Measurements from ENCODE around the gene CUL5.
"Not testable (repeated sequence)": the region's sequence is repeated elsewhere in the genome, so short reads cannot be mapped to it uniquely, and the experiment has no call there.

CUL5 gene

GRCh38 chr11:108117746-108118371 lies 109.2 kb downstream of the CUL5 start:
- no peak for FAIRE-seq

DNA sequence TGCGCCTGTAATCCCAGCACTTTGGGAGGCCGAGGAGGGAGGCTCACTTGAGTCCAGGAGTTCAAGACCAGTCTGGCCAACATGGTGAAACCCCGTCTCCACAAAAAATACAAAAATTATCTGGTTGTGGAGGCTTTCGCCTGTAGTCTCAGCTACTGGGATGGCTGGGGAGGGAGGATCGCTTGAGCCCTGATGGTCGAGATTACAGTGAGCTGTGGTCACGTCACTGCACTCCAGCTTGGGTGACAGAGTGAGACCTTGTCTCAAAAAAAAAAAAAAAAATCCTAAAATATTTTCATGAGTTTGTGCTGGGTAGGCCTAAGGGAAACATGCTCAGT lies 112.2 kb downstream of the CUL5 start:
- FAIRE-seq: not testable (repeated sequence)

DNA sequence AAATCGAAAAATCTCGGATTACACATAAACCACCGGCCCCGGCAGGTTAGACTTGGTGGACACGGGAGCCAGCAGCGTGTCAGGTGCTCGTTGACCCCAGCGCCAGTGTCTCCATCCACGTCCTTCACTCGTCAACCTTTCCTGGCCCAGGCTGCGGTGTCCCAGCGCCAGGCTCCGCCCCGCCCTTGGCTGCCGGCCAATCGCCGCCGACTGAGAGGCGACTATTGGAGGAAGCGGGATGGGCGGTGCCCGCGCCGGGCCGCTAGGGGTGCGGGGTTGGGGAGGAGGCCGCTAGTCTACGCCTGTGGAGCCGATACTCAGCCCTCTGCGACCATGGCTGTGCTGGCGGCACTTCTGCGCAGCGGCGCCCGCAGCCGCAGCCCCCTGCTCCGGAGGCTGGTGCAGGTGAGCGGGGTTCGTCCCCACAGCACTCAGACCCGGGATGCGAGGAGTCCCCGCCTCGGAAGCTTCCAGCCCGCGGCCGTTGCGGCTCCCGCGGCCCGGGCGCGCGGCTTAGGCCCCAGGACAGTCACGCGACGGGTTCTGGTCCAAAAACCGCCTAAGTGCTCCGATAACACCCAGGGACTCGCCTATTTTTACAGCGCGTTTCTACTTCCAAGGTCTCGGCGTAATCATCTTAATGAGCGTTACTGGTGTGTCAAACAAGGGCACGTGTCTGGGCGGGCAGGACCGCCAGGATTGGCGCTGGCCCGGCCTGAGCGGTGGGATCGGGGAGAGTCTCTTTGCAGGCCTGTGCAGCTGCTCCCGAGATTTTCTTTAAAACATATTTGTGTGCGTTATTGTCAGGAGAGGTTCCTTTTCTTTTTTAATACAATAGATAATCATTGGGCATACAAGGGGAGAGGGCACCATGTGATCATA lies 112.8 kb downstream of the CUL5 start, which contains the start of gene ACAT1:
Gene ACAT1 (plus strand): TSS at position 294 of the 882 bp plus-strand sequence. CDS start 40 bp downstream, at position 334.
- no peak for FAIRE-seq

DNA sequence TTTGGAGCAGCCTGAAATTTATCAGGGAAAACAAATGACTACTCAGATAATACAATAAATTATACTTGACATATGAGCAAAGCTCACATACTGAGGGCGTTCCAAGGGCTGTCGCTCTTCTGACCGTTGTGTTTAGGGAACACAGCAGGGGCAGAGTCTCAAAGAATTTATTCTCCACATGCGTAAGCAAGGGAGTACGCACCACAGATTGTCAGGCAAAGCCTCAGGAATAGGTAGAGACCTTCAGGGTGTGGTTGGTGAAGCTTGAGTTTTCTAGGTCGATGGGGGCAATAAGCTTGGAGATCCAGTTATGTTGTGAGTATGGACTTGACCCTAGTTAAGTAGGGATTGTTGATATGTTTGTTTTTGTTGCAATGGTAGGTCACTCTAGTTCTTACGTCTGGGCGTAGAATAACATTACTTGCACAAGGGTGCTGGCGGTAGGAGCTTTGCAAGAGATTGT lies 113.5 kb downstream of the CUL5 start:
- no peak for FAIRE-seq

- no peak for FAIRE-seq
These were observed 116.4 kb downstream of the CUL5 start for GRCh38 chr11:108125096-108125495.

DNA sequence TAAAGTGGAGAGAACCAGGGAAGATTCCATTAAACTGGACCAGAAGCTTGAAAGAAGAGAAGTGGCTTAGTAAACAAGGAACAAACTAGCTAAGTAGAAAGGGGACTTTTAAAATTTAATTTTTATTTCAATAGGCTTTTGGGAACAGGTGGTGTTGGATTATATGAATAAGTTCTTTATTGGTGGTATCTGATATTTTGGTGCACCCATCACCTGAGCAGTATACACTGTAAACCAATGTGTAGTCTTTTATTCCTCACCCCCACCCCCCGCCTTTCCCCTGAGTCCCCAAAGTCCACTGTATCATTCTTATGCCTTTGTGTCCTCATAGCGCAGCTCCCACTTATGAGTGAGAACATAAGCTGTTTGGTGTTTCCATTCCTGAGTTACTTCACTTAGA lies 120.1 kb downstream of the CUL5 start:
- no peak for FAIRE-seq

DNA sequence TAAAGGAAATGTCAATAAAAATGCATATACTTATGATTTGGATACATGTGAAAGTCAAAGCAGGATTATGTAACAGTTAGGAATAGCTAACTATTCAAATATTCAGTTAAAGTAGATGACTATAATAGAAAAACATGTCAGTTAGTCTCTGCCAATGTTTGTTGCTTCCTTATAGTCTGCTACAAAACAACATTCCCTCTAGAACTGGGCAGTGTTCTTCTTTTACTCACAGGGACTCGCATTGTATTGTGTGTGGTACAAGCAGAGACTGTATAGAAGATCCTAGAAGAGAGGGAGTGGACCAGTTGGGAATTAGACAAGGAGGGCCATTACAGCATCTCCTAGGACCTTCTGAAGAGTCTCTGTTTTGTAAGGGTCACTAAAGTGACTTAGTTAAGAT lies 123.3 kb downstream of the CUL5 start:
- no peak for FAIRE-seq

DNA sequence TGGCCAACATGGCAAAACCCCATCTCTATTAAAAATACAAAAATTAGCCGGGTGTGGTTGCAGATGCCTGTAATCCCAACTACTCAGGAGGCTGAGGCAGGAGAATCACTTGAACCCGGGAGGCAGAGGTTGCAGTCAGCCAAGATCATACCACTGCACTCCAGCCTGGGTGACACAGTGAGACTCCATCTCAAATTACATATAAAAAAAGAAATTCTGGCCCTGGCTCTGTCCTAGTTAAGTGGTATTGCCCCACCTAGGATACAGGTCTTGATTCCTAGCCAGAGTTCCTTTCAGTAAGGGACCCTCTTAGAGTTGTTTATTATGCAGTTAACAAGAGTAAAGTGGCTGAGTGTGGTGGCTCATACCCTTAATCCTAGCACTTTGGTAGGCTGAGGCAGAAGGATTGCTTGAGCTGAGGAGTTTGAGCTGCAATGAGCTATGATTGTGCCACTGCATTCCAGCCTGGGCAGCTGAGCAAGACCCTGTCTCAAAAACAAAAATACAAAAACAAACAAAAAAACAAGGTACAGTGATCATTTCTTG lies 124.4 kb downstream of the CUL5 start:
- FAIRE-seq: not testable (repeated sequence)

DNA sequence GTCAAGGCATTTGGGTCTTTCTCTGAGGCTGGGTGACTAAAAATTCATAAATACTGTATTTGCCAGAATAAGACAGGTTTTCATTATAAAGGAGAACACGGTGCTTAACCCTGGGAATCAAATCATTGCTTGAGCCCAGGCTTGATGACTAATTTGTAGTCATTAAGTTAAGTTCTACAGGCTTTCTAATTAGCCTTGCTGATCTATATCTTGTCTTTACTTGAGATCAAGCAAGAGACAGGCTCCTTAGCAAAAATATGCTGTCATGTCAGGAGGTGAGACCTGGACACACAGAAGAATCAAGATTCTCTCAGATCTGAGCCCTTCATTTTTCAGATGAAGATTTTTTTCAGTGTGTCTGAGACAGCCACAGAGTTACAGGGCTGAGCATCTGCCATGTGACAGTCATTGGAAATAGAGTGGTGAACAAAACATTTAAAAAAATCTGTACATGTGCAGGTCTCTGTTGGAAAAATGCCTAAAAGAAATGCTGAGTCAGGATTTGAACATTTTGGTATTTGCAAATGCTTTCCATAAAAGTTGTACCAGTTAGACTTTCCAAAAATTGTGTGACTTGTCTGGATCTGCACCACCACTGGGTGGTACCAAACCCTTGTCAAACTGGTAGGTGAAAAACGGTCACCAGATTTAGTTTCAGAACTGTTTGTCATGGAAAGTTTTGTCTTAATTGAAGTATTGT lies 127.3 kb downstream of the CUL5 start:
- FAIRE-seq: no peak

GRCh38 chr11:108137212-108137611 lies 128.5 kb downstream of the CUL5 start:
- FAIRE-seq: no peak

DNA sequence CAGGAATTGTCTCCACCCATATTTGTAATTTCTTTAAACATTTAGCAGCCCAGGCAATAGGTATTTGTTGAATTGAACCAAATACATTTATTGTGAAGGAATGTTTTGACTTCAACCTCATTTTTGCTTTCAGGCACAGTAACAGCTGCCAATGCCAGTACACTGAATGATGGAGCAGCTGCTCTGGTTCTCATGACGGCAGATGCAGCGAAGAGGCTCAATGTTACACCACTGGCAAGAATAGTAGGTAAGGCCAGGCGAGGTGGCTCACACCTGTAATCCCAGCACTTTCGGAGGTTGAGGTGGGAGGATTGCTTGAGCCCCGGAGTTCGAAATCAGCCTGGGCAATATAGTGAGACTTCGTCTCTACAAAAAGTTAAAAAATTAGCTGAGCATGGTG lies 133.6 kb downstream of the CUL5 start:
- no peak for FAIRE-seq

DNA sequence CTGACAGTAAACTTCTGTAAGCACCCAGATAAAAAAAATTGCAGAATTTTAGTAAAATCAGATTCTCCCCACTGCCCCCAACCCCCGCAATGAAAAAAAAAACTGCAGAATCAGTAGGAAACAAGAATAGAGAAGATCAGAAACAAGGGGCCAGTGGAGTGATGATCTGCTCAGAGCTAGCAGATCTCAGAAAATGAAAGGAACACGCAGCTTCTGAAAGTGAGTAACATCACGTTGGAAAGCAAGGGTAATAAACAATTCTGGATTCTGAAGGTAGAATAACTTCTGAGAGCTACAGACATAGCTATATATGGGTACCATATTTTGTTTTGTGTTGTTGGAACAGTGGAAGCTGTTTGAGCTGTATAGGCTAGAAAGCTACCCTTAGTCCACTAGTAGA lies 135.9 kb downstream of the CUL5 start:
- FAIRE-seq: no peak

GRCh38 chr11:108147150-108147549 lies 138.5 kb downstream of the CUL5 start:
- no peak for FAIRE-seq

- no peak for FAIRE-seq
These were observed 139.9 kb downstream of the CUL5 start for GRCh38 chr11:108148556-108148955.

GRCh38 chr11:108154591-108154990 lies 145.9 kb downstream of the CUL5 start:
- FAIRE-seq: no peak
